LoVo (cell line): ENCODE data around the gene RHOT1.

Experiments
- DNase-seq: peaks from one replicate; pipeline ENCODE4 v3.0.0-alpha.2; 2016; ENCODE audit warnings: low spot score

The RHOT1 gene

DNA sequence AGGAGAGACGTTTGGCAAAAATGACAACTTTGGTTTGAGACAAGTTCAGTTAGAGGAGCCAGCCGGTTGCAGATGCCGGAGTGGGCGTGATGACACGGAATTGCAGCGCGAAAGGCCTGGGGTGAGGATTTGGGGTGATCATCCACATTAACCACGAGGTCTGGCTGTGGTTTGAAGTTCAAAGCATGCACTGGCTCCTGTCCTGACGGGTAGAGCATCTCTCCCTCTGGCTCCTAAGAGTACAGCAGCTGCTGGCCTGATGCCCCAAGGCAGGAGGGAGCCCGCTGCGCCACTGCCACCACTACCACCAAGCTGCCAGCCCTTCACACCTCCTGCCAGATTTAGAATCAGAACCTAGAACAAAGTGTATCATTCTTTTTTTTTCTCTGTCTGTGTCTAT, 127.1 kb downstream of the RHOT1 start:
- no peak for DNase-seq

GRCh38 chr17:32271844-32272243, 129.5 kb downstream of the RHOT1 start:
- DNase-seq, result no peak

DNA sequence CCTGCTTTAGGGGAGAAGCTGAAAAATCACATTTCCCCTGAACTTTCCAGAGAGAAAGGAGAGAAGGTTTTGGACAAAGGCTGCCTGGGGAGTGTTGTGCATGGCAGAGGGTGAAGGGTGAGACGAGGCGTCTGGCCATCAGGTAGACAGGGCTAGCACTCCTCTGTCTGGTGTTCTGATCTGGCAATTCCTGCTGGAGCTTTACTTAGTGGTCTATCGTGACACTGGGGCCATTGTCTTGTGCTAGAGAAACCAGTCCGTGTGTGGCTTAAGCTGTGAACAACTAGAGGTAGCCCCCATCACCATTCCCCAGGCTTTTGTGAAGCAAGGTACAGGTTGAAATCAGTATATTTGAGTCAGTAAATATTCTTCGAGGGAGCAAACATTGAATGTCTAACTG, 131.8 kb downstream of the RHOT1 start:
- no peak for DNase-seq

DNA sequence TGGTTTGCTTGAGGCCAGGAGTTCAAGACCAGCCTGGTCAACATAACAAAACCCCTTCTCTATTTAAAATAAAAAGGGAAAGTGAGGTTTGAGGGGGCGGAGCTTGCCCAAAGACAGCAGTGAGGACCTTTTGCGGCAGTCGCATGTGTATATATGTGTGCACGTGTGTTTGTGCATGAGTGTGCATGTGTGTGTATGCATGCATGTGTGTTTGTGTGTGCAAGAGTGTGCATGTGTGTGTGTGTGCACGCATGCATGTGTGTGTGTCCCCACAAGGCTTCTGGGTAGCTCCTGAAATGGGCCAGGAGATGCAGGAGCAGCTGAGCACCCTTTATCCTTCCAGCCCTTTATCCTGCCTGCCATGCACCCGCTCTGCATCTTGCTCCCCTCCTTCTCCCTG, 132.3 kb downstream of the RHOT1 start:
- DNase-seq, result no peak
